Measurements from ENCODE around the gene ZNF764. TPM values are rescaled to one million over a fixed set of nuclear protein-coding genes. Genes with fewer than 3 reads are reported as not detected.

The ZNF764 gene
- total RNA-seq, 4 donors from 2014 or later: 12.5 to 16.7 (median 15.3) TPM

DNA sequence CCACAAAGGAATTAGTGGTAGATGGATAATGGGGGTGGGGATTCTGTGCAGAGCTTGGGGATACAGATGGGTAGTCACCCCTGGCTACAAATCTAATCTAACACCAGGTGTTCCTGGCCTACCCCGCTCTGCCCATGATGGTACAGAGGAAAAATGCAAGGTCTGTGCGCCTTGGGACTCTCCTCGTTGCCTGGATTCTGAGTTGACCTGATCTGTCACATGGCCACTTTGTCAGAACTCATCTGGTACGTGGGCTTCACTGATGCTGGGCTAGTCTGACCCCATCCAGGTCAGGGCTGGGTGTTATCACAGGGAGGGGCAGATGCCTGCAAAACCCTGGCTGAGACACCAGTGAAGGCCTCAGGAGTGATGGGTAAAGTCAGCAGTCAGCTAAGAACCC is 5.2 kb downstream of the ZNF764 start:
- H3K27ac ChIP-seq: no peak overlapping the region
- peaks cover 0 to 41% (median 7%) of the 10 kb centered on the region in 4 donors for H3K4me1 ChIP-seq
- H3K9me3 ChIP-seq: no peaks in the 10 kb centered on the region
- no peaks in the 10 kb centered on the region for H3K27me3 ChIP-seq
- no peak for DNase-seq (ENCODE audit: low spot score in 2 of 2)
- WGBS, 2 donors: 79 to 90% methylated on average over 4 of the region's 4 CpGs
- H3K36me3 ChIP-seq: peaks cover 0 to 37% (median 6%) of the 10 kb centered on the region in 3 donors
- no peak overlapping the region for H3K4me3 ChIP-seq
- TF ChIP-seq, protein P1, sequence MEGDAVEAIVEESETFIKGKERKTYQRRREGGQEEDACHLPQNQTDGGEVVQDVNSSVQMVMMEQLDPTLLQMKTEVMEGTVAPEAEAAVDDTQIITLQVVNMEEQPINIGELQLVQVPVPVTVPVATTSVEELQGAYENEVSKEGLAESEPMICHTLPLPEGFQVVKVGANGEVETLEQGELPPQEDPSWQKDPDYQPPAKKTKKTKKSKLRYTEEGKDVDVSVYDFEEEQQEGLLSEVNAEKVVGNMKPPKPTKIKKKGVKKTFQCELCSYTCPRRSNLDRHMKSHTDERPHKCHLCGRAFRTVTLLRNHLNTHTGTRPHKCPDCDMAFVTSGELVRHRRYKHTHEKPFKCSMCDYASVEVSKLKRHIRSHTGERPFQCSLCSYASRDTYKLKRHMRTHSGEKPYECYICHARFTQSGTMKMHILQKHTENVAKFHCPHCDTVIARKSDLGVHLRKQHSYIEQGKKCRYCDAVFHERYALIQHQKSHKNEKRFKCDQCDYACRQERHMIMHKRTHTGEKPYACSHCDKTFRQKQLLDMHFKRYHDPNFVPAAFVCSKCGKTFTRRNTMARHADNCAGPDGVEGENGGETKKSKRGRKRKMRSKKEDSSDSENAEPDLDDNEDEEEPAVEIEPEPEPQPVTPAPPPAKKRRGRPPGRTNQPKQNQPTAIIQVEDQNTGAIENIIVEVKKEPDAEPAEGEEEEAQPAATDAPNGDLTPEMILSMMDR (IDR thresholded peaks at IDR 0.05): no peak
- TF ChIP-seq EP300 (IDR thresholded peaks at IDR 0.05) (no peak), POLR2A (IDR thresholded peaks at IDR 0.05) (no peak)

DNA sequence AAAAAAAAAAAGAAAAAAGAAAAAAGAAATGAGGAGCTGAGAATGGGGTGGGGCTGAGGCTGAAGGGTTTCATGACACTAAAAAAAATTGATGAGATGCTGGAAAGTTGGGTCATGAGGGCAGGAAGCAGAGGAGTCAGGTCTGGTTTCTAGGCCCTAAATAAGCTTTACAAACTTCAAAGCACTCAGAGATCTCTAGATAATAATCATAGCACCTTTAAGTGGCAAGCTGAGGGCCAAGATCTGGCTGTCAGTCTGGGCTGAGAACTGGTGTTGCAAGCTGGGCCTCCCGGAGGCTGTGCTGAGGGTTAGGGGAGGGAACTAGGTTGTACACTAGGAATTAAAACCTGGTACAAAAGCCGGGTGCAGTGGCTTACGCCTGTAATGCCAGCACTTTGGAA is 6.4 kb downstream of the ZNF764 start:
- Histone ChIP-seq H3K9me3 (no peaks in the 10 kb centered on the region), H3K4me1 (peaks cover 0 to 33% (median 0%) of the 10 kb centered on the region in 4 donors), H3K4me3 (no peak overlapping the region), H3K36me3 (peaks cover 0 to 37% (median 6%) of the 10 kb centered on the region in 3 donors), H3K27me3 (no peaks in the 10 kb centered on the region), H3K27ac (peak overlapping the region in 1 of 4 donors; percentile 34)
- no peak for DNase-seq (ENCODE audit: low spot score in 2 of 2)
- WGBS, 2 donors: 70 to 78% methylated on average over 3 of the region's 3 CpGs
- TF ChIP-seq EP300 (IDR thresholded peaks at IDR 0.05): no peak
- no peak for TF ChIP-seq POLR2A (IDR thresholded peaks at IDR 0.05)
- TF ChIP-seq, protein P1 (IDR thresholded peaks at IDR 0.05): no peak

DNA sequence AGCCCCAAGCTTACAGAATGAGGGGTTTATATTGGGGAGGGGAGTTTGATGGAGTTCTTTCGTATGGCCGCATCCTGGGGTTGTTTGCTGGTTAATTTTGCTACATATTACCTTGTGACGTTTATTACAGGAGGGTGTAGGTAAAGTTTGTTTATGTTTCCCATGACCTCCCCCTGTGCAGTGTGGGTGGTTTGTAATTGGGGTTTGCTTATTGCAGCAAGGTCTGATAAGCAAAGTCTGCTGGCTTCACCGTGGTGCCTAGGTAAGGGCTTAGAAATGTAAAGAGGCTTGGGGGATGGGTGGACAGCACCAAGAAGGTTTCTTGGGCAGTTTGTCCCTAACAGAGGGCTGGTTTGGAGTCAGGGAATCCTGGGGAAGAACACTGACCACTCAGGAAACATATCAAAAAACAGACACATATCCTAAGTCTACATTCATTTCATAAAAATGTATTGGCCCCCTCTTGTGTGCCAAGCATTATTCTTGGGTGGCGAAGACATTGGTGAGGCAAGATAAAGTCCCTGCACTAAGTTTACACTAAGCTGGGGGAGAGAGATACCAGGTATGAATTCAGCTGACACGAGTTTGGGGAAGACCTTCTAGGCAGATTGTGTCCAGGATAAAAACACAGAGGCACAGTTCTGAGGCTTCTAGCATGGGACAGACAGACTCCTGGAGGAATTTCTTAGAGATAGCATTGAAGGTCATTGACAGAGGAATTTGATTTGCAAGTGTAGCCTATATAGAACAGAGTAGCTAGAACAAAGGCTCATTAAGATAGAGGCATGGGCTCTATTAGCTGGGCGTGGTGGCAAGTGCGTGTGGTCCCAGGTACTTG is 9.5 kb downstream of the ZNF764 start:
- no peaks in the 10 kb centered on the region for H3K27me3 ChIP-seq
- no peaks in the 10 kb centered on the region for H3K9me3 ChIP-seq
- 72 to 76% methylated on average over 8 of the region's 8 CpGs for WGBS, 2 donors
- no peak for TF ChIP-seq EP300 (IDR thresholded peaks at IDR 0.05)
- TF ChIP-seq, protein P1 (IDR thresholded peaks at IDR 0.05): no peak
- TF ChIP-seq POLR2A (IDR thresholded peaks at IDR 0.05): no peak
- no peak for DNase-seq (ENCODE audit: low spot score in 2 of 2)
- H3K36me3 ChIP-seq: peaks cover 0 to 8% (median 0%) of the 10 kb centered on the region in 3 donors
- H3K27ac ChIP-seq: no peak overlapping the region
- no peak overlapping the region for H3K4me3 ChIP-seq
- peaks cover 0 to 22% (median 0%) of the 10 kb centered on the region in 4 donors for H3K4me1 ChIP-seq

DNA sequence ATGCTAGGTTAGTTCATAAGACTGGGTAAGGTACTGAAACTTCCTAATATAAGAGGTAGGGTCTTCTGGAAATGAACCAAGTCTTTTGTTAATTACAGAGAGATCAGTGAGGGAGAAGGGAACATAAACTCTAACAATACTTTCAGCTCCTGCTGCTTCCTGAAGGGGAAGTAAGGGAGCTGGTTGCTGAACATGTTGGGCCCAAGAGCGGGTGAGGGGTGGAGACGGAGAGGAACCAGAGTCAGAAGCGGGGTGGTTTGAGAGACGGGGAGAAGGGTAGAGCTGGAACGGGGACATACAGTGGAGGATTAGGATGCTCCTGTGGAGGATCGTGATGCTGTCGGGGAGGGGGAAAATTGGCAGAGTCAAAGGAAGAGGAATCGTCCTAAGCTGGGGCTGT is 12.1 kb downstream of the ZNF764 start:
- TF ChIP-seq, protein P1 (IDR thresholded peaks at IDR 0.05): no peak
- no peak for TF ChIP-seq EP300 (IDR thresholded peaks at IDR 0.05)
- TF ChIP-seq POLR2A (IDR thresholded peaks at IDR 0.05): no peak
- 68 to 70% methylated on average over 8 of the region's 8 CpGs for WGBS, 2 donors

DNA sequence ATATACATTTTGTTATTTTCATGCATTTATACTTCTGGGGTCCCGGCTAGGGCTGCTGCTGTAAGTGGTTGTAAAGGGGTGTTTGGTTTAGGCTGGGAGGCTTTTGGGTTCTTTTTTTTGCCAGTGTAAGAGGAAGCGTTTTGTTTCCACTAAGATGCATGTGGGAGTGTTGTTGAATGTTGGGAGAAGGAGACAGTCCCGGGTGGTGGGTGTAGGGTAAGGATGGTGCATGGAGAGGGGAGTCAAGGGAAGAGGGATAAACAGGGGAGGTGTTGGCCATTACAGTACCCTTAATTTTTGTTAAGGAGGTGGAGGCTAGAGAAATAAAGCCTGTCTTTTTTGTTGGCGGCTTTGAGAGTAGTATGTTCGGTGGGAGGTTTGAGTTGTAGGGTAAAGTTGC is 15.1 kb downstream of the ZNF764 start:
- no peak for DNase-seq (ENCODE audit: low spot score in 2 of 2)
- TF ChIP-seq, protein P1 (IDR thresholded peaks at IDR 0.05): no peak
- TF ChIP-seq EP300 (IDR thresholded peaks at IDR 0.05) (no peak), POLR2A (IDR thresholded peaks at IDR 0.05) (no peak)
- H3K27ac ChIP-seq: no peak overlapping the region
- H3K9me3 ChIP-seq: no peaks in the 10 kb centered on the region
- WGBS, 2 donors: 72 to 75% methylated on average over 5 of the region's 5 CpGs
- H3K4me3 ChIP-seq: no peak overlapping the region
- H3K27me3 ChIP-seq: no peaks in the 10 kb centered on the region
- H3K4me1 ChIP-seq: peaks cover 0 to 11% (median 0%) of the 10 kb centered on the region in 4 donors
- H3K36me3 ChIP-seq: no peaks in the 10 kb centered on the region

More for the DNA sequence above, 12.1 kb downstream of the ZNF764 start:
- H3K4me3 ChIP-seq: no peak overlapping the region
- DNase-seq (ENCODE audit: low spot score in 2 of 2): no peak
- H3K9me3 ChIP-seq: no peaks in the 10 kb centered on the region
- peaks cover 0 to 9% (median 0%) of the 10 kb centered on the region in 4 donors for H3K4me1 ChIP-seq
- H3K36me3 ChIP-seq: no peaks in the 10 kb centered on the region
- H3K27ac ChIP-seq: no peak overlapping the region
- no peaks in the 10 kb centered on the region for H3K27me3 ChIP-seq

All from tibial nerve (tissue), 4 donors.